ENCODE results near the gene DIP2C.

DNA sequence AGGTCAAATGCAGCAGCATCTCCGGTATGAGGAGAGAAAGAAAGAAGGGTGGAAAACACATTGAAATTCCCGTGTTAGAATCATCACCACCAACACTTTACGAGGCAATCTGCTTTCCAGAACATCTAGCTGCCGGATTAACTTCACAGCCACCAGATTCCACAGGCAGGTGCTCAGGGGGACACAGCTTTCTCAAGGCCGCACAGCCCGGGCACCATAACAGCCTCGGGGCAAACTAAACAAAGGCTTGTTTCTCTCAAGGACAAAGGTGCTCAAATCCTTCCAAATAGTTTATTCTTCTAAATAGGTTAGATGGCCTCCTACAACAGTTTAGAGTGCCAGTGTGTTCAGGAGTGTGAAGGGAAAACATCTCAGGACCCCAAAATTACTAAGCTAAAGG is 156.3 kb downstream of the DIP2C start:
- TF ChIP-seq, protein P1, sequence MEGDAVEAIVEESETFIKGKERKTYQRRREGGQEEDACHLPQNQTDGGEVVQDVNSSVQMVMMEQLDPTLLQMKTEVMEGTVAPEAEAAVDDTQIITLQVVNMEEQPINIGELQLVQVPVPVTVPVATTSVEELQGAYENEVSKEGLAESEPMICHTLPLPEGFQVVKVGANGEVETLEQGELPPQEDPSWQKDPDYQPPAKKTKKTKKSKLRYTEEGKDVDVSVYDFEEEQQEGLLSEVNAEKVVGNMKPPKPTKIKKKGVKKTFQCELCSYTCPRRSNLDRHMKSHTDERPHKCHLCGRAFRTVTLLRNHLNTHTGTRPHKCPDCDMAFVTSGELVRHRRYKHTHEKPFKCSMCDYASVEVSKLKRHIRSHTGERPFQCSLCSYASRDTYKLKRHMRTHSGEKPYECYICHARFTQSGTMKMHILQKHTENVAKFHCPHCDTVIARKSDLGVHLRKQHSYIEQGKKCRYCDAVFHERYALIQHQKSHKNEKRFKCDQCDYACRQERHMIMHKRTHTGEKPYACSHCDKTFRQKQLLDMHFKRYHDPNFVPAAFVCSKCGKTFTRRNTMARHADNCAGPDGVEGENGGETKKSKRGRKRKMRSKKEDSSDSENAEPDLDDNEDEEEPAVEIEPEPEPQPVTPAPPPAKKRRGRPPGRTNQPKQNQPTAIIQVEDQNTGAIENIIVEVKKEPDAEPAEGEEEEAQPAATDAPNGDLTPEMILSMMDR (IDR thresholded peaks at IDR 0.05) = no peak
- TF ChIP-seq POLR2A (IDR thresholded peaks at IDR 0.05) = no peak
